ENCODE measurements around the gene NOX4. TPM values are rescaled to one million over a fixed set of nuclear protein-coding genes. Genes with fewer than 3 reads are reported as not detected.

Gene NOX4
- total and polyA plus RNA-seq, 2 of the 8 experiments (the other 6 are each of a cell fraction or from before 2014, with no cell fraction given) = 2.0 to 2.3 TPM

DNA sequence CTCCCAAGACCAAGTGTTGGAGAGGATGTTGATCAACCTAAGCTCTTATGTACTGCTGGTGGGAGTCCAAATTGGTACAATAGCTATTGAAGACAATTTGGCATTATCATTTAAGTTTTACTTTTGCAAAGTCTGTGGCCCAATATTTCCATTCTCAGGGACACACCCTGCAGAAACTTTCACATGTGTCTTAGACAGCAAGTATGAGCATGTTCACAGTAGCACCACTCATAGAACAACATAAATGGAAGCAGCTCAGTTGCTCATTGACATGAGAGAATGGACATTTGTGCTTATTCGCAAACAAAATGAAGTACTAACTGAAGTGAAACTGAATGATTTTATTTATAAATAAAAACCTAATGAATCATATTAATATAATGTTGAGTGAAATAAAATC is 135.5 kb downstream of the NOX4 start:
- Histone ChIP-seq H3K4me1 (replicated peaks in 1 of 4; ENCODE audit: control insufficient read depth in 3 of 4, insufficient read depth in 4 of 4, low read length in 3 of 4) (peaks cover 0 to 4% (median 0%) of the 10 kb centered on the region in 4 experiments; a peak in 1 of 7 replicates), H3K4me2 (ENCODE audit: insufficient read depth in 1 of 2, low read depth in 2 of 2, low read length in 2 of 2) (no peak overlapping the region), H3K18ac (ENCODE audit: extremely low read depth, low read length) (no peak overlapping the region), H3K23ac (ENCODE audit: insufficient read length) (no peak overlapping the region), H3K79me2 (ENCODE audit: control insufficient read depth in 1 of 2, insufficient read depth in 2 of 2, low read length in 2 of 2) (no peaks in the 10 kb centered on the region), H3K79me1 (ENCODE audit: low read depth, low read length) (no peaks in the 10 kb centered on the region), H3K4ac (replicated peaks; ENCODE audit: insufficient read length, low read depth, low read length) (no peak overlapping the region), H4K20me1 (replicated peaks in 1 of 2; ENCODE audit: control insufficient read depth in 1 of 2, insufficient read depth in 2 of 2, low read length in 2 of 2) (no peaks in the 10 kb centered on the region), H3K36me3 (ENCODE audit: control insufficient read depth in 2 of 4, insufficient read depth in 4 of 4, low read length in 3 of 4) (no peaks in the 10 kb centered on the region), H3K27me3 (replicated peaks in 1 of 4; ENCODE audit: control insufficient read depth in 3 of 4, extremely low read depth in 1 of 4, insufficient read depth in 3 of 4, low read length in 3 of 4) (no peaks in the 10 kb centered on the region), H2BK20ac (ENCODE audit: low read length) (no peak overlapping the region), H2BK120ac (replicated peaks; ENCODE audit: low read depth, low read length) (no peak overlapping the region), H3K4me3 (ENCODE audit: extremely low read depth in 1 of 4, insufficient read depth in 2 of 4, low read depth in 3 of 4, low read length in 4 of 4) (no peak overlapping the region), H3K27ac (ENCODE audit: low read depth, low read length) (no peak overlapping the region), H3K9me3 (ENCODE audit: insufficient read depth in 2 of 2, low read depth in 1 of 2, low read length in 1 of 2) (no peaks in the 10 kb centered on the region), H3K9ac (replicated peaks in 1 of 4; ENCODE audit: extremely low read depth in 1 of 4, low read depth in 3 of 4, low read length in 3 of 4) (no peak overlapping the region), H3K23me2 (ENCODE audit: low read depth, low read length) (no peaks in the 10 kb centered on the region), H2BK12ac (ENCODE audit: low read depth, low read length) (no peak overlapping the region), H2AFZ (ENCODE audit: low read length) (no peak overlapping the region), H2BK15ac (ENCODE audit: low read length) (no peak overlapping the region), H3K14ac (ENCODE audit: insufficient read length) (no peak overlapping the region), H2AK5ac (ENCODE audit: low read depth, low read length) (no peak overlapping the region), H2BK5ac (ENCODE audit: low read depth, low read length) (no peak overlapping the region), H3K56ac (replicated peaks; ENCODE audit: insufficient read length, low read depth, low read length) (no peak overlapping the region), H4K5ac (ENCODE audit: insufficient read length, low read depth, low read length) (no peak overlapping the region), H4K8ac (ENCODE audit: extremely low read depth, insufficient read depth, low read length) (no peak overlapping the region), H4K91ac (replicated peaks; ENCODE audit: insufficient read length, low read length) (no peak overlapping the region)
- ChIA-PET CTCF (ENCODE audit: partially characterized antibody) (no interaction called here), POLR2A (ENCODE audit: partially characterized antibody) (no interaction called here)
- TF ChIP-seq CTBP2 (IDR thresholded peaks at IDR 0.05; ENCODE audit: borderline replicate concordance, insufficient read depth, insufficient read length, low read length) = no peak
- no peak for TF ChIP-seq PHF8 (conservative IDR thresholded peaks at IDR 0.05; ENCODE audit: low read depth, low read length)
- no peak for TF ChIP-seq NRF1 (IDR thresholded peaks at IDR 0.05; ENCODE audit: low read depth, low read length)
- TF ChIP-seq GTF2F1 (IDR thresholded peaks at IDR 0.05; ENCODE audit: borderline replicate concordance, low read depth, low read length) = no peak
- TF ChIP-seq CBX8 (IDR thresholded peaks at IDR 0.05; ENCODE audit: borderline replicate concordance, low read depth, low read length) = no peak
- TF ChIP-seq, protein P1, sequence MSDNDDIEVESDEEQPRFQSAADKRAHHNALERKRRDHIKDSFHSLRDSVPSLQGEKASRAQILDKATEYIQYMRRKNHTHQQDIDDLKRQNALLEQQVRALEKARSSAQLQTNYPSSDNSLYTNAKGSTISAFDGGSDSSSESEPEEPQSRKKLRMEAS (IDR thresholded peaks at IDR 0.05) = no peak
- DNase-seq (ENCODE audit: low read depth in 1 of 2, low spot score in 2 of 2) (no peak), FAIRE-seq (peak; percentile 13)
- WGBS, 2 experiments (ENCODE audit: extremely low coverage in 1 of 2, insufficient coverage in 1 of 2, insufficient read length in 1 of 2, insufficient replicate concordance in 2 of 2, low coverage in 1 of 2, low lambda C conversion rate in 2 of 2, missing lambda C conversion rate in 1 of 2) = 100% methylated on average over 1 of the region's 1 CpG; no CpG with 5 or more reads in 1 of the 2 experiments

All from H1 (cell line).